Pancreas (tissue), 10 donors: ENCODE results near the gene PHYKPL. TPM values are rescaled to one million over a fixed set of nuclear protein-coding genes. Genes with fewer than 3 reads are reported as not detected.
A peak's percentile ranks its signal among the peaks of the same experiment; 100 is the strongest.

ENCODE experiments used
- ATAC-seq, 4 donors: fragments of 200-7000 bp; cut with Tn5 transposase; one replicate each; pipeline versions ENCODE4 v1.8.0 to v1.9.1; 2020; ENCODE audit warnings: mild to moderate bottlenecking in 4 of 4, moderate library complexity in 4 of 4
- DNase-seq, 6 donors: peaks; one replicate each; pipeline ENCODE4 v3.0.0-alpha.2; 2020
- FAIRE-seq: peaks from 2 replicates; lab custom pipeline; 2012; peaks lifted over from hg19 to GRCh38; lab: Jason Lieb, UNC
- H3K27ac ChIP-seq, 4 donors: fragments of 200-600 bp; sonication (generic); 1 replicate in 3 of 4; 2 replicates in 1 of 4; pipeline versions ENCODE4 v1.5.0 to v1.8.0; 2020
- H3K27me3 ChIP-seq, 4 donors: fragments of 200-600 bp; one replicate each; pipeline ENCODE4 v1.8.0; 2021
- H3K36me3 ChIP-seq, 3 donors: fragments of 200-600 bp; sonication (generic) in 1 of 3; one replicate each; pipeline versions ENCODE4 v1.5.0 to v1.8.0; 2020 to 2021
- H3K4me1 ChIP-seq, 3 donors: fragments of 200-600 bp; one replicate each; pipeline ENCODE4 v1.8.0; 2021
- H3K4me3 ChIP-seq, 4 donors: fragments of 200-600 bp; sonication (generic) in 2 of 4; one replicate each; pipeline versions ENCODE4 v1.5.0 to v1.8.0; 2020 to 2021
- H3K9me3 ChIP-seq, 4 donors: fragments of 200-600 bp; one replicate each; pipeline ENCODE4 v1.8.0; 2021
- WGBS, 2 donors: extraction: QIAGEN DNeasy Blood & Tissue Kit; methylation state at CpG; one replicate each; pipeline ENCODE4 v1.1.7; 2013; 5-methylcytosine and 5-hydroxymethylcytosine counted together
- intact Hi-C, 3 donors: fragments of 100-400 bp; cut with DNase I; formaldehyde crosslinking; loops; one replicate each; pipeline versions ENCODE4 v1.11.1 to v1.14.2; 2022
- polyA plus RNA-seq, 2 donors: library from polyadenylated mRNA; stranded (reverse); fragments of 200-250 nt; gene quantifications; one replicate each; pipeline ENCODE4 v1.2.3, GENCODE V29; 2013
- total RNA-seq, 6 donors: library from RNA; stranded (reverse); fragmentation: NEBNext Ultra II Directional in 4 of 6; extraction: Animal tissue kit (Norgen Biotek cat#: 25700) in 4 of 6; gene quantifications; one replicate each; pipeline versions ENCODE4 v1.2.1 to v1.2.4, GENCODE V29; 2021 to 2023
- TF ChIP-seq, protein P1 (sequence below), 4 donors: fragments of 200-600 bp; sonication (generic) in 3 of 4; IDR thresholded peaks; one replicate each; pipeline versions ENCODE4 v1.5.0 to v1.8.0; 2021; ENCODE audit warnings: antibody characterized with exemption in 4 of 4
- donor health status: healthy with polysubstance abuse.
- donor health status: DM: no; HTN: no; CAD: no; lungs with moderate emphysema.
- donor health status: DM: no; HTN: no; CAD: no.
- donor health status: control.
- donor health status: control.
- donor health status: Bipolar disorder and iron deficiency.
- donor health status: DM: yes; HTN: yes; CAD: no.
- donor health status: DM: no; HTN: no; CAD: no.
- donor health status: DM: no; HTN: no; CAD: no.
- donor health status: DM: yes; HTN: yes; CAD: no.

Gene PHYKPL
- total and polyA plus RNA-seq, 8 donors, result 29.3 to 83.5 (median 39.2) TPM

DNA sequence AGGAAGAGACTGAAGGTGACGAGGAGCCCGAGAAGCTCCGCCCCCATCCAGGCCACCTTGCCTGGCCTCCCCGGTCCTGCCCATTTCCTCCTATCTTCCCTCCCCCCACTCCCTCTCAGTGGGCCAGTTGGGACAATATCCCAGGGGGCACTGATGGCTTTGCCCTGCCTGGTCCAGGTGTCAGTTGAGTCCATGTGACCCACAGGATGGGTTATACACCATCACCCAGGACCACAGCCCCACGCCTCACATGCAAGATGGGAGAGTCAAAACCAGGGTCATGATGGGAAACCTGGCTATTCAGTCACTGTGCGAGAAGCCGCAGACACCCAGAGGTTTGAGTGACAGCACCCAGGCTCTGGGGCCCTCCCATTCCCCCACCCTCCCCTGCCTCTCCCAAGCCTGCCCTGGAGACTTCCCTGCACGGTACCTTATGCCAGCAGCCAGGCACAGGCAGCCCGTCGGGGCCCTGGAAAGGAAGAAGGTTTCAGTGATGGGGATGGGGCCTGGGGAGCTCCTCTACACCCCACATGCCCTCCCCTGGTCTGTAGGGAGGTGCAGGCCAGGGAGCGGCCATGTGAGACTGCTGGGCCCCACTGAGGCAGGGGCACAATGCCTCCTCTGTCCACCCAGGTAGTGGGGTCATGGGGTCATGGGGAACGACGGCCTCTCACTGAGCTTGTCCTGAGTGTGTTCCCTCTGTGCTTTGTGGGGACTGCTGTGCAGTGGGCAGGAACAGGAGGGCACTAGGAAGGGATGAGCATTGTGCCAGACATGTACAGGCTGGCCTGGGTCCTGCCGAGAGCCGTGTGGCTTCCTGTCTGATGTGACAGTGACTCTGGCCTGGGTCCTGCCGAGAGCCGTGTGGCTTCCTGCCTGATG lies 6.3 kb upstream of the PHYKPL start:
- Histone ChIP-seq H3K27ac (peak overlapping the region in 2 of 4 donors; percentile 23 to 53), H3K9me3 (no peaks in the 10 kb centered on the region), H3K36me3 (no peaks in the 10 kb centered on the region), H3K4me1 (peaks cover 0 to 21% (median 0%) of the 10 kb centered on the region in 3 donors), H3K4me3 (no peak overlapping the region), H3K27me3 (no peaks in the 10 kb centered on the region)
- 72 to 79% methylated on average over 17 of the region's 17 CpGs for WGBS, 2 donors
- TF ChIP-seq, protein P1, sequence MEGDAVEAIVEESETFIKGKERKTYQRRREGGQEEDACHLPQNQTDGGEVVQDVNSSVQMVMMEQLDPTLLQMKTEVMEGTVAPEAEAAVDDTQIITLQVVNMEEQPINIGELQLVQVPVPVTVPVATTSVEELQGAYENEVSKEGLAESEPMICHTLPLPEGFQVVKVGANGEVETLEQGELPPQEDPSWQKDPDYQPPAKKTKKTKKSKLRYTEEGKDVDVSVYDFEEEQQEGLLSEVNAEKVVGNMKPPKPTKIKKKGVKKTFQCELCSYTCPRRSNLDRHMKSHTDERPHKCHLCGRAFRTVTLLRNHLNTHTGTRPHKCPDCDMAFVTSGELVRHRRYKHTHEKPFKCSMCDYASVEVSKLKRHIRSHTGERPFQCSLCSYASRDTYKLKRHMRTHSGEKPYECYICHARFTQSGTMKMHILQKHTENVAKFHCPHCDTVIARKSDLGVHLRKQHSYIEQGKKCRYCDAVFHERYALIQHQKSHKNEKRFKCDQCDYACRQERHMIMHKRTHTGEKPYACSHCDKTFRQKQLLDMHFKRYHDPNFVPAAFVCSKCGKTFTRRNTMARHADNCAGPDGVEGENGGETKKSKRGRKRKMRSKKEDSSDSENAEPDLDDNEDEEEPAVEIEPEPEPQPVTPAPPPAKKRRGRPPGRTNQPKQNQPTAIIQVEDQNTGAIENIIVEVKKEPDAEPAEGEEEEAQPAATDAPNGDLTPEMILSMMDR (IDR thresholded peaks at IDR 0.05), result no peak
- DNase-seq (peak in 1 of 6 donors; percentile 46), FAIRE-seq (no peak), ATAC-seq (no peak)
- intact Hi-C loops, result no loop called here

DNA sequence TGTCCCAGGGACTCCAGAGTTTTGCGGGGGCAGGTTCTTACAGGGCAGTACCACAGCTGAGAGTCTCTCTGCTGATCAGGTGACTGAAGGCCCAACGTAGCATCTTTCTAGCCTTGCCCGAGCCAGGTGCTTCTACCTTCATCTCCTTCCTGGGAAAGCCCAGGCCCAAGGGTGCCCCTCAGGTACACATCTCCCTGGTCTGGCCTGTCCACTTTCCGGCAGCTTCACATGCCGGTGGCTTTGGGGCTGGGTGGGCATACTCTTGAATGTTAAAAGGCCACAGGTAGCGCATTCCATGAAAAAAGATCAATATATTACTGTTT lies 5.7 kb upstream of the PHYKPL start:
- H3K4me1 ChIP-seq, result peaks cover 0 to 21% (median 0%) of the 10 kb centered on the region in 3 donors
- no peak for ATAC-seq
- 93 to 94% methylated on average over 6 of the region's 6 CpGs for WGBS, 2 donors
- no peak overlapping the region for H3K4me3 ChIP-seq
- DNase-seq, result peak in 1 of 6 donors; percentile 24
- FAIRE-seq, result no peak
- TF ChIP-seq, protein P1 (IDR thresholded peaks at IDR 0.05), result no peak
- intact Hi-C loops, result no loop called here
- no peaks in the 10 kb centered on the region for H3K27me3 ChIP-seq
- no peaks in the 10 kb centered on the region for H3K9me3 ChIP-seq
- no peaks in the 10 kb centered on the region for H3K36me3 ChIP-seq
- H3K27ac ChIP-seq, result no peak overlapping the region

DNA sequence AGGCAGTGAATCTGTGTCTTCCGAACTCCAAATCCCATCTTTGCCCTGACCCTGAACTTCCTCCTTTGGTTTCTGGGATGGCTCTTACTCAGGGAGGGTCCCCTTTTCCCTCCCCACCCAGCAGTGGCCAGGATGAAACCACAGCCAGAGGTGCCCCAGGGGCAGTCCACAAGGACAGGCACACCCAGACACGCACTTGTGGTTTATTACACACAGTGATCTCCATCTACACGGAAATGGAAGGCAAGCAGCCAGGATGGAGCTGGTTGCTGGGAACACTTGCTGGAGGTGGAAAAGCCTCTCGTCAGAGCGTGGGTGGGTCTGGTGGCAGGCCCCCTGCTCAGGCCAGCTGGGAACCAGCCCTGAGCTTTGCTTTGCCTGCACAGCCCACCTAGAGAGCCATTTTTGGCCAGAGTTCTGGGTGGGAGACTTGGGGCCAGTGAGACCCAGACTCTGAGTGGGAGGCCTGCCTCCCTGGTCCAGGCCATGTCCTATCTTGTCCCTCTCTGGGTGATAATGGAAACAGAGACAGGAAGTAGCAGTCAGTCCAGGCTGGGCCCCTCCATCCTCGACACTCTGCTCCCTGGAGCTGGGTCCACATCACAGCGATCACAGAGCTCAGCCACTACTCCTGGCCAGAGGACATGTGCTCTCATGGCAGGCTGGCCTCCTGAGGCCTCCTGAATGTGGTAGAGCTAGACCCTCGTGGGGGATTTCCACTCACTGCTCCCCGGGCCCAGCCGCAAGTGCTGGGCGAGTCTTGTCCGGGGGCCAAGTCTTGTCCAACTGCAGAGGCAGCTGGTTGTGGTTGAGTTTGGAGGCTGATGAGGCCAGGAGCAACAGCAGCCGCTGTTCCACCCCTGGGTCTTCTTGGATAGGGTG lies 5.1 kb upstream of the PHYKPL start:
- TF ChIP-seq, protein P1 (IDR thresholded peaks at IDR 0.05), result no peak
- H3K9me3 ChIP-seq, result no peaks in the 10 kb centered on the region
- no peaks in the 10 kb centered on the region for H3K36me3 ChIP-seq
- peak in 1 of 6 donors; percentile 34 for DNase-seq
- H3K4me1 ChIP-seq, result peaks cover 0 to 21% (median 0%) of the 10 kb centered on the region in 3 donors
- no peak for FAIRE-seq
- intact Hi-C loops, result no loop called here
- no peak for ATAC-seq
- no peaks in the 10 kb centered on the region for H3K27me3 ChIP-seq
- WGBS, 2 donors, result 75 to 78% methylated on average over 13 of the region's 13 CpGs
- H3K27ac ChIP-seq, result peak overlapping the region; percentile 35 to 66 (median 54)
- no peak overlapping the region for H3K4me3 ChIP-seq

DNA sequence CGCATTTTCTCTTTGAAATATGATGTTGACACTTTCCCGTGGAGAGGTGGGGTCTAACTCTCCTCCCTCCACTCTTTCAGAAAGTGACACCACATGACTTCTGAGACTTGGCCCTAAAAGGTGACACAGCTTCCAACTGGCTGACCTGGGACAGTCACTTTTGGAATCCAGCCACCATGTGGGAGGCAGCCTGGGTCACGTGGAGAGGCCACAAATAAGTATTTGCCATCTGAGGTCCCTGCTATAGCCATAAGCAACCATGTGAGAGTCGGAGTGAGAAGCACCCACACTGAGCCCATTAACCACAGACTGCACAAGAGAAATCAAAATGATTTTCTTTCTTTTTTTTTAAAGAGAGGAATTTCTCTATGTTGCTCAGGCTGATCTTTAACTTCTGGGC lies 4.1 kb upstream of the PHYKPL start:
- Histone ChIP-seq H3K4me3 (no peak overlapping the region), H3K27me3 (no peaks in the 10 kb centered on the region), H3K27ac (peak overlapping the region; percentile 35 to 66 (median 54)), H3K36me3 (no peaks in the 10 kb centered on the region), H3K9me3 (no peaks in the 10 kb centered on the region), H3K4me1 (peaks cover 0 to 21% (median 0%) of the 10 kb centered on the region in 3 donors)
- peak in 5 of 6 donors; percentile 47 to 73 (median 64) for DNase-seq
- 17 to 20% methylated on average over 4 of the region's 4 CpGs for WGBS, 2 donors
- FAIRE-seq, result no peak
- intact Hi-C loops, result no loop called here
- ATAC-seq, result peak in 3 of 4 donors; percentile 23 to 40 (median 29)
- TF ChIP-seq, protein P1 (IDR thresholded peaks at IDR 0.05), result no peak
